ENCODE data around the gene RNF43.
"Not testable (repeated sequence)": the region's sequence is repeated elsewhere in the genome, so short reads cannot be mapped to it uniquely, and the experiment has no call there.

RNF43 gene

DNA sequence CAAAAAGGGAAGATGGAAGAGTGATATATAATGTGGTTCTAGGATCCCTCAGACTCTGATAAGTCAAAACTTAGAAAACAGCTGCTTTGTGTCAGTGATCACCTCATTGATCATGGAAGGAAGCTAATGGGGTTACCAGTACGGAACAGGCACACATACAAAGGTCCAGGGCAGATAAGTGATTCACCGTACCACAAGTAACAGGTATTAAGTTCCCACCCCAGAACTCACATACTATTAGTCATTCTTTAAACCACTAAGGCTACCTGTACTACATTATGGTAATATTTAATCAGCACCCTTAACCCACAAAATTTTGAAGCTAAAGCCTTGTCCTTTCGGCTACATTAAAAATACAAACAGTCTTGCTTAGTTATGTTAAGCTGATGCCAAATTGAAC is 17.4 kb downstream of the RNF43 start:
- no peak overlapping the region for H3K4me3 ChIP-seq (replicated peaks; ENCODE audit: low read depth, low read length)
- DNase-seq (ENCODE audit: low read depth): no peak
- TF ChIP-seq, protein P1, sequence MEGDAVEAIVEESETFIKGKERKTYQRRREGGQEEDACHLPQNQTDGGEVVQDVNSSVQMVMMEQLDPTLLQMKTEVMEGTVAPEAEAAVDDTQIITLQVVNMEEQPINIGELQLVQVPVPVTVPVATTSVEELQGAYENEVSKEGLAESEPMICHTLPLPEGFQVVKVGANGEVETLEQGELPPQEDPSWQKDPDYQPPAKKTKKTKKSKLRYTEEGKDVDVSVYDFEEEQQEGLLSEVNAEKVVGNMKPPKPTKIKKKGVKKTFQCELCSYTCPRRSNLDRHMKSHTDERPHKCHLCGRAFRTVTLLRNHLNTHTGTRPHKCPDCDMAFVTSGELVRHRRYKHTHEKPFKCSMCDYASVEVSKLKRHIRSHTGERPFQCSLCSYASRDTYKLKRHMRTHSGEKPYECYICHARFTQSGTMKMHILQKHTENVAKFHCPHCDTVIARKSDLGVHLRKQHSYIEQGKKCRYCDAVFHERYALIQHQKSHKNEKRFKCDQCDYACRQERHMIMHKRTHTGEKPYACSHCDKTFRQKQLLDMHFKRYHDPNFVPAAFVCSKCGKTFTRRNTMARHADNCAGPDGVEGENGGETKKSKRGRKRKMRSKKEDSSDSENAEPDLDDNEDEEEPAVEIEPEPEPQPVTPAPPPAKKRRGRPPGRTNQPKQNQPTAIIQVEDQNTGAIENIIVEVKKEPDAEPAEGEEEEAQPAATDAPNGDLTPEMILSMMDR (IDR thresholded peaks at IDR 0.05; ENCODE audit: low read length, missing control alignments): no peak

DNA sequence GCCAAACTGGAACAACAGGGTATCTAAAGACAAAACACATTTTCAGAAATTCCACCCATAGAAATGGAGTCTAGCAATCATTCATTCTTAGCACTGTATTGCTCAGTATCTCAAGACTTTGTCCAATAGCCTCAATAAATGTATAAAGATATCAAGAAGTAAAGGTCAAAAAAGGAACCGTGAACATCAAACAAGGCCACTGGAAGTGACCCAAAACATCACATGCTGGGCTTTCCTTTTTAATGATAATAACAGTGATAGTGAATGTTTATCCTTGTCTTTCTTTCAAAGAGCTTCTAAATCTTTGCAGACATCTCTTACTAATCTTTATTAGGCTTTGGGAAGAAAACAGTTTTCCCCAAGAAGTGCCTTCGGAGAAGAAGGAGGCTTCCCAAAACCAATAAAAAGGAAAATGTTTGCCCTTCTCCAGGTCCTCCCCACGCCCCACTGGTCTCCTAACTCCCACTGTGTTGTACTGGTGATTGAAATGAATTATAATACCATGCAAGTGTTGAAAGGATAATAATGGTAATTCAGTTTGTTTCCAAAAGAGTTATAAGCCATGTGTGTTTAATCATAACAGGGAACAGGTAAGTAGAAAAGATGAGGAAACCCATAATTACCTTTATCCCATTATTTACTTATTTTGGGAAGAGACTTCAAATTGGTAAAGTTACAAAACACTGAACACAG is 18.6 kb downstream of the RNF43 start:
- TF ChIP-seq, protein P1 (IDR thresholded peaks at IDR 0.05; ENCODE audit: low read length, missing control alignments): no peak
- no peak for DNase-seq (ENCODE audit: low read depth)
- no peak overlapping the region for H3K4me3 ChIP-seq (replicated peaks; ENCODE audit: low read depth, low read length)

DNA sequence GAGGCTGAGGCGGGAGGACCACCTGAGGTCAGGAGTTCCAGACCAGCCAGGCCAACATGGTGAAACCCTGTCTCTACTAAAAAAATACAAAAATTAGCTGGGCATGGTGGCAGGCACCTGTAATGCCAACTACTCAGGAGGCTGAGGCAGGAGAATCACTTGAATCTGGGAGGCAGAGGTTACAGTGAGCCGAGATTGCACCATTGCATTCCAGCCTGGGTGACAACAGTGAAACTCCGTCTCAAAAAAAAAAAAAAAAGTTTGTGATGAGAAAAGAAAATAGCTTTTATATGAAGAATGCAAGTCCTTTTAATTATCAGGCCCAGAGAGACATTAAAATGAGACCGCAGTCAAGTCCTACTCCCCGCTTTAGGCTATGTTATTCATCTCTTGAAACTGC is 19.9 kb downstream of the RNF43 start:
- not testable (repeated sequence) for DNase-seq (ENCODE audit: low read depth)

DNA sequence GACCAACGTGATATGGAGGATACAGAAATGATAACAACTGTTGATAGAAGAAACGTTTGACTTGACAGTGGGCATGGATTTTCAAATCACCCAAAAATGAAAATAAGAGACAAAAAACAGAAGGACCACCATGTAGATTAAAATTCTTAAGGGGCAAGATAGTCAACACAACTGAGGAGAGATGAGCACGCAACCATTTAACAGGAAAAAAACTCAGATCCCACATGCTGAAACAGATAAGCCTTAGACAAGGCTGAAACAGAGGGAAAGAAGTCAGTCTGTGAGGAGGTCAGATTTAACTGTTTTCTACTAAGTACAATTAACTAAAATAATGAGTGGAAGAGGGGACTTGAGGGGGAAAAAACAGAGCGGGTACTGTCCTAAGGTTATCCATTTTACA is 21.2 kb downstream of the RNF43 start:
- no peak for DNase-seq (ENCODE audit: low read depth)
- TF ChIP-seq, protein P1 (IDR thresholded peaks at IDR 0.05; ENCODE audit: low read length, missing control alignments): no peak
- H3K4me3 ChIP-seq (replicated peaks; ENCODE audit: low read depth, low read length): no peak overlapping the region

More for the DNA sequence above, 19.9 kb downstream of the RNF43 start:
- H3K4me3 ChIP-seq (replicated peaks; ENCODE audit: low read depth, low read length): not testable (repeated sequence)

DNA sequence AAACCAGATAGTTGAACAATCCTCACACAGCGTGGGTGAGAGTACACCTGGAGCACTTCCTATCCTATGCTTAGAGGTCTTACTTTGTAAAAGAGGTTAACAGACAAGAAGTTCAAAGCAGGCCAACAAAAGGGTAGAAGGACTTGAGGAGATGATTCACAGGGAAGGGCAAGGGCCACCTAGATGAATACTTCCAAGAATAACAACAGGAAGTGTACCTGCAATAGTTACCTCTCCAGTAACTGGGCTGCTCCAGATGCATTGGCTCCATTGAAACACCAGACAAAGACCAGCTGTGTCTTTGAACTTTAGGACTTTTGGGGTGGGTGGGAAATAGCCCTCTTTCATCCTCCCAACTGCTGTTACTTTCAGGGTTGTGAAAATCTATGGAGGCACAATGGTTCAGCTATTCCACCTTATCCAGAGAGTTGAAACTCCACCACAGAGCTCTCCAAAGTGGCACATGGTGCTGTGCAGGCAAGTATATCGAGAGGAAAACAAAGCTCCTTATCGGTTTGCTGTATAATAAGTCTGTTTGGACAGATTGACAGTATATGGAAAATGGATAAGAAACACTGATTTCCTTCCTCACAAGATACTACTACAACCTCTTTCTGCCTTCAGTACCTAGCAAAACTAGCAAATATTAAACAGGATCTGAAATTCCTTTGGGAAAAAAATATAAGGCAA is 22.7 kb downstream of the RNF43 start:
- no peak overlapping the region for H3K4me3 ChIP-seq (replicated peaks; ENCODE audit: low read depth, low read length)
- no peak for DNase-seq (ENCODE audit: low read depth)
- TF ChIP-seq, protein P1 (IDR thresholded peaks at IDR 0.05; ENCODE audit: low read length, missing control alignments): no peak

DNA sequence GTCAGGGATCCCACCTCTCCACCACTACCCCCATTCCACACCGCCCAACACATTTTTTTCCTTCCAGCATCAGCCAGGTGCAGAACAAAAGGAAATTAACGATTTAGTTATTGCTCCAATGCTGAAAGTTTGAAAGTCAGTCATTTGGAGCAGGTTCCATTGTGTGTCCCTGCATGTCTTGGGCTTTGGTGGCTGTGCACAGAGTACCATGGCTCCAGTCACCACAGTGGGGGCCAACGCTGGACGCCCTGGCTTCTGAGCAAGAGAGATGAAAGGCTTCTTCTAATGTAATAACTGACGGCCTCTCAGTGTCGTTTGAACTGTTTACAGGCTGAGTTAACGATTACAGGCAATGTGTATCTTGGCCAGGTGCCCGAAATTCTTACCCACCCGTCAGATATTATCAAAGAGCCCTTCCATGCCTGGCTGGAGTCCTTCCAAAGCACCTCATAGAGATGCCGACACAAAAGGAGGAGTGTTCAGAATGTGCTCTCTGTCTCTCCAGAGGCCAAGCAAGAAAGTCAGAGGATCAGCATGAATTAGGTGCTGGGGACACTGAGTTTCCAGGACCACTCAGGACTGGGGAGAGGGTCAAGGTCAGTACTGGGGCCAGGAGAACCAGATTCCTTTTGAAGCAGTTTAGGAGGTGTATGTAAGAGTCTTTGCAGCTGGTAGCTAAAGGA is 25.9 kb downstream of the RNF43 start:
- TF ChIP-seq, protein P1 (IDR thresholded peaks at IDR 0.05; ENCODE audit: low read length, missing control alignments): no peak
- no peak overlapping the region for H3K4me3 ChIP-seq (replicated peaks; ENCODE audit: low read depth, low read length)
- DNase-seq (ENCODE audit: low read depth): peak; percentile 69

DNA sequence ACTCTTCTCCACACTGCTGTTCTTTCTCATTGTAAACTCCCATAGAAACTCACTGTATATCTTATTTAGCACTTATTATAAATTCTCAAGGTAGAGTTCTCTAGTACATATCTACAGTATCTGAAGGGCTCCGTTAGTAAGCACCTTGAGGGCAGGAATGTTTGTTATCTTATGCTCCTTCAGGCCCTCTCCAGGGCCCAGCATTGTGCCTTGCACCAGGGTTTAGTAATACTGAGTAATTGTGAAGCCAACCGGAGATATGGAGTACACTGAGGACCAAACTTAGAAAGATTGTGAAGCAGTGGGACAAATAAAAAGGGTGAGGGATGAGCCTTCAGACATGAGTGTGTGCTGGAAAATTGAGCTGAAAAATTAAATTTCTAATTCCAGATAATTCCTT is 26.4 kb downstream of the RNF43 start:
- no peak overlapping the region for H3K4me3 ChIP-seq (replicated peaks; ENCODE audit: low read depth, low read length)
- DNase-seq (ENCODE audit: low read depth): no peak
- TF ChIP-seq, protein P1 (IDR thresholded peaks at IDR 0.05; ENCODE audit: low read length, missing control alignments): no peak
